ENCODE measurements around the gene GDA. TPM values are rescaled to one million over a fixed set of nuclear protein-coding genes. Genes with fewer than 3 reads are reported as not detected.

Gene GDA
- total RNA-seq, 1 donor from 2014 or later = 0.85 TPM

- Histone ChIP-seq H3K36me3 (no peaks in the 10 kb centered on the region), H3K27me3 (ENCODE audit: low read depth) (peaks cover 50% of the 10 kb centered on the region), H3K9me3 (replicated peaks) (no peaks in the 10 kb centered on the region), H3K4me3 (no peak overlapping the region), H3K4me1 (peaks cover 8% of the 10 kb centered on the region), H3K27ac (replicated peaks) (no peak overlapping the region)
- no peak for TF ChIP-seq CTCF (IDR thresholded peaks at IDR 0.05; ENCODE audit: borderline replicate concordance)
- DNase-seq = no peak
- intact Hi-C loops (cut with micrococcal nuclease) = no loop called here
These were observed 887 bp downstream of the GDA start for GRCh38 chr9:72150127-72150526.

- Histone ChIP-seq H3K36me3 (no peaks in the 10 kb centered on the region), H3K4me3 (no peak overlapping the region), H3K27me3 (ENCODE audit: low read depth) (peaks cover 50% of the 10 kb centered on the region), H3K9me3 (replicated peaks) (no peaks in the 10 kb centered on the region), H3K27ac (replicated peaks) (no peak overlapping the region), H3K4me1 (peaks cover 8% of the 10 kb centered on the region)
- DNase-seq = no peak
- TF ChIP-seq CTCF (IDR thresholded peaks at IDR 0.05; ENCODE audit: borderline replicate concordance) = no peak
- intact Hi-C loops (cut with micrococcal nuclease) = no loop called here
These were observed 1.4 kb downstream of the GDA start for GRCh38 chr9:72150661-72151060.

- no peak for TF ChIP-seq CTCF (IDR thresholded peaks at IDR 0.05; ENCODE audit: borderline replicate concordance)
- peaks cover 8% of the 10 kb centered on the region for H3K4me1 ChIP-seq
- peaks cover 49% of the 10 kb centered on the region for H3K27me3 ChIP-seq (ENCODE audit: low read depth)
- intact Hi-C loops (cut with micrococcal nuclease) = no loop called here
- no peak overlapping the region for H3K4me3 ChIP-seq
- H3K9me3 ChIP-seq (replicated peaks) = no peaks in the 10 kb centered on the region
- no peak for DNase-seq
- no peak overlapping the region for H3K27ac ChIP-seq (replicated peaks)
- H3K36me3 ChIP-seq = no peaks in the 10 kb centered on the region
These were observed 1.9 kb downstream of the GDA start for GRCh38 chr9:72151104-72151503.

GRCh38 chr9:72154468-72155285 is 5.4 kb downstream of the GDA start:
- Histone ChIP-seq H3K27ac (replicated peaks) (no peak overlapping the region), H3K36me3 (no peaks in the 10 kb centered on the region), H3K4me3 (no peak overlapping the region), H3K4me1 (peaks cover 1% of the 10 kb centered on the region), H3K27me3 (ENCODE audit: low read depth) (peaks cover 17% of the 10 kb centered on the region), H3K9me3 (replicated peaks) (no peaks in the 10 kb centered on the region)
- no peak for TF ChIP-seq CTCF (IDR thresholded peaks at IDR 0.05; ENCODE audit: borderline replicate concordance)
- intact Hi-C loops (cut with micrococcal nuclease) = no loop called here
- DNase-seq = no peak

- peaks cover 2% of the 10 kb centered on the region for H3K9me3 ChIP-seq (replicated peaks)
- no peaks in the 10 kb centered on the region for H3K36me3 ChIP-seq
- no peak overlapping the region for H3K4me3 ChIP-seq
- no peak for TF ChIP-seq CTCF (IDR thresholded peaks at IDR 0.05; ENCODE audit: borderline replicate concordance)
- H3K27me3 ChIP-seq (ENCODE audit: low read depth) = peaks cover 11% of the 10 kb centered on the region
- H3K27ac ChIP-seq (replicated peaks) = no peak overlapping the region
- intact Hi-C loops (cut with micrococcal nuclease) = no loop called here
- H3K4me1 ChIP-seq = no peaks in the 10 kb centered on the region
- no peak for DNase-seq
These were observed 6.1 kb downstream of the GDA start for GRCh38 chr9:72155301-72155700.

All from left ventricle myocardium inferior (tissue), 1 donor.